H9 (cell line): ENCODE measurements around the gene ITPR2. TPM values are rescaled to one million over a fixed set of nuclear protein-coding genes. Genes with fewer than 3 reads are reported as not detected.

Experiments
- DNase-seq: peaks from one replicate; pipeline ENCODE4 v3.0.0-alpha.2; 2017
- H2AFZ ChIP-seq: one replicate; pipeline ENCODE4 v1.6.1; 2013; ENCODE audit warnings: mild to moderate bottlenecking, low read length, control low read depth, moderate library complexity
- H2AK5ac ChIP-seq: 2 replicates; pipeline ENCODE4 v1.6.1; 2013; ENCODE audit warnings: low read length, control low read depth, mixed read lengths; ENCODE audit not compliant: insufficient read length
- H2BK120ac ChIP-seq: one replicate; pipeline ENCODE4 v1.6.1; 2013; ENCODE audit warnings: low read depth, mild to moderate bottlenecking, low read length, control low read depth, inconsistent platforms; ENCODE audit not compliant: poor library complexity, severe bottlenecking
- H2BK12ac ChIP-seq: 2 replicates; pipeline ENCODE4 v1.6.1; 2013; ENCODE audit warnings: low read length, control low read depth, mixed read lengths, low read depth; ENCODE audit not compliant: insufficient read length
- H2BK15ac ChIP-seq: 2 replicates; pipeline ENCODE4 v1.6.1; 2013; ENCODE audit warnings: low read depth, low read length, control low read depth
- H2BK20ac ChIP-seq: one replicate; pipeline ENCODE4 v1.6.1; 2013; ENCODE audit warnings: low read depth, mild to moderate bottlenecking, low read length, control low read depth, inconsistent platforms; ENCODE audit not compliant: poor library complexity, severe bottlenecking
- H2BK5ac ChIP-seq: 2 replicates; pipeline ENCODE4 v1.6.1; 2013; ENCODE audit warnings: low read length, control low read depth, mixed read lengths; ENCODE audit not compliant: insufficient read length
- H3K14ac ChIP-seq: 2 replicates; pipeline ENCODE4 v1.6.1; 2013; ENCODE audit warnings: low read length, control low read depth; ENCODE audit not compliant: insufficient read depth
- H3K18ac ChIP-seq: 2 replicates; pipeline ENCODE4 v1.6.1; 2013; ENCODE audit warnings: low read depth, mild to moderate bottlenecking, mixed read lengths, low read length, control low read depth; ENCODE audit not compliant: insufficient read length
- H3K23ac ChIP-seq: 2 replicates; pipeline ENCODE4 v1.6.1; 2013; ENCODE audit warnings: low read length, control low read depth, mixed read lengths, low read depth; ENCODE audit not compliant: insufficient read length
- H3K23me2 ChIP-seq: 2 replicates; pipeline ENCODE4 v1.6.1; 2013; ENCODE audit warnings: low read depth, mild to moderate bottlenecking, mixed read lengths, low read length, control low read depth; ENCODE audit not compliant: insufficient read length, poor library complexity, severe bottlenecking
- H3K27ac ChIP-seq: 2 replicates; pipeline ENCODE4 v1.5.1; 2013; ENCODE audit warnings: low read length, control low read depth, mixed read lengths, low read depth; ENCODE audit not compliant: insufficient read length
- H3K27me3 ChIP-seq: 2 replicates; pipeline ENCODE4 v1.6.1; 2013; ENCODE audit warnings: low read length, control low read depth, inconsistent platforms; ENCODE audit not compliant: insufficient read depth
- H3K4ac ChIP-seq: 2 replicates; pipeline ENCODE4 v1.6.1; 2013; ENCODE audit warnings: low read depth, mild to moderate bottlenecking, control low read depth, inconsistent platforms, low read length, moderate library complexity
- H3K4me1 ChIP-seq: 2 replicates; pipeline ENCODE4 v1.6.1; 2013; ENCODE audit warnings: low read length, control low read depth, inconsistent platforms; ENCODE audit not compliant: insufficient read depth
- H3K4me2 ChIP-seq: 2 replicates; pipeline ENCODE4 v1.6.1; 2013; ENCODE audit warnings: low read length, control low read depth, mixed read lengths; ENCODE audit not compliant: insufficient read length, insufficient read depth
- H3K56ac ChIP-seq: 2 replicates; pipeline ENCODE4 v1.6.1; 2013; ENCODE audit warnings: low read depth, mild to moderate bottlenecking, mixed read lengths, low read length, control low read depth; ENCODE audit not compliant: insufficient read length
- H3K79me1 ChIP-seq: 2 replicates; pipeline ENCODE4 v1.6.1; 2013; ENCODE audit warnings: low read depth, mild to moderate bottlenecking, moderate library complexity, low read length, control low read depth, inconsistent platforms; ENCODE audit not compliant: insufficient read depth, poor library complexity, severe bottlenecking
- H3K79me2 ChIP-seq: 2 replicates; pipeline ENCODE4 v1.6.1; 2013; ENCODE audit warnings: low read length, control low read depth, inconsistent platforms; ENCODE audit not compliant: insufficient read depth
- H3K9ac ChIP-seq: 2 replicates; pipeline ENCODE4 v1.6.1; 2013; ENCODE audit warnings: low read length, control low read depth, mixed read lengths; ENCODE audit not compliant: insufficient read length; ENCODE audit errors: extremely low read depth
- H3K9me3 ChIP-seq: one replicate; pipeline ENCODE4 v1.6.1; 2013; ENCODE audit warnings: low read depth, low read length, inconsistent platforms; ENCODE audit not compliant: control insufficient read depth
- H3T11ph ChIP-seq: one replicate; pipeline ENCODE4 v1.6.1; 2013; ENCODE audit warnings: mild to moderate bottlenecking, low read length, control low read depth, inconsistent platforms
- H4K20me1 ChIP-seq: one replicate; pipeline ENCODE4 v1.6.1; 2013; ENCODE audit not compliant: control insufficient read depth, insufficient read length, insufficient read depth
- H4K5ac ChIP-seq: 2 replicates; pipeline ENCODE4 v1.6.1; 2013; ENCODE audit warnings: low read depth, mild to moderate bottlenecking, mixed read lengths, low read length, control low read depth; ENCODE audit not compliant: insufficient read length
- H4K8ac ChIP-seq: replicated peaks from 2 replicates; pipeline ENCODE4 v1.6.1; 2013; ENCODE audit warnings: low read length, control low read depth, mixed read lengths, low read depth; ENCODE audit not compliant: insufficient read length
- H4K91ac ChIP-seq: 2 replicates; pipeline ENCODE4 v1.6.1; 2013; ENCODE audit warnings: low read depth, mild to moderate bottlenecking, moderate library complexity, mixed read lengths, low read length, control low read depth; ENCODE audit not compliant: insufficient read length
- H3K27ac Mint-ChIP-seq, 3 experiments: 2 replicates in 2 of 3; 3 replicates in 1 of 3; pipeline ENCODE4 v1.8.0; 2020 to 2021; ENCODE audit warnings: mixed read lengths in 3 of 3, mild to moderate bottlenecking in 1 of 3, moderate library complexity in 1 of 3
- H3K27me3 Mint-ChIP-seq: 2 replicates; pipeline ENCODE4 v1.8.0; 2021; ENCODE audit warnings: low read depth, mild to moderate bottlenecking, moderate library complexity, mixed read lengths
- H3K36me3 Mint-ChIP-seq, 3 experiments: 2 replicates in 2 of 3; 3 replicates in 1 of 3; pipeline ENCODE4 v1.8.0; 2020 to 2021; ENCODE audit warnings: low read depth in 3 of 3, mixed read lengths in 3 of 3; ENCODE audit not compliant: insufficient read depth in 1 of 3
- H3K4me1 Mint-ChIP-seq, 2 experiments: 2 replicates each; pipeline ENCODE4 v1.8.0; 2020; ENCODE audit warnings: mixed read lengths in 2 of 2
- H3K4me3 Mint-ChIP-seq, 2 experiments: 2 replicates in 1 of 2; 3 replicates in 1 of 2; pipeline ENCODE4 v1.8.0; 2020 to 2021; ENCODE audit warnings: mild to moderate bottlenecking in 2 of 2, mixed read lengths in 2 of 2, moderate library complexity in 1 of 2
- H3K9me3 Mint-ChIP-seq, 2 experiments: 2 replicates in 1 of 2; 3 replicates in 1 of 2; pipeline ENCODE4 v1.8.0; 2020; ENCODE audit warnings: mild to moderate bottlenecking in 2 of 2, mixed read lengths in 2 of 2, moderate library complexity in 1 of 2
- WGBS: extraction: QIAGEN DNeasy Blood & Tissue Kit; methylation state at CpG from one replicate; pipeline ENCODE4 v1.1.7; 2013; ENCODE audit warnings: missing lambda C conversion rate, low lambda C conversion rate, mixed read lengths; ENCODE audit not compliant: insufficient read length; ENCODE audit errors: extremely low coverage; 5-methylcytosine and 5-hydroxymethylcytosine counted together
- total RNA-seq: library from RNA; stranded (reverse); gene quantifications from 2 replicates; pipeline ENCODE4 v1.2.1, GENCODE V29; 2021
- TF ChIP-seq, protein P1 (sequence below): fragments of 200-600 bp; sonication (generic); conservative IDR thresholded peaks from 3 replicates; pipeline ENCODE4 v1.8.0; 2021; ENCODE audit warnings: antibody characterized with exemption, mild to moderate bottlenecking

ITPR2 gene
- total RNA-seq, 1 experiment from 2014 or later, result 14.8 TPM

DNA sequence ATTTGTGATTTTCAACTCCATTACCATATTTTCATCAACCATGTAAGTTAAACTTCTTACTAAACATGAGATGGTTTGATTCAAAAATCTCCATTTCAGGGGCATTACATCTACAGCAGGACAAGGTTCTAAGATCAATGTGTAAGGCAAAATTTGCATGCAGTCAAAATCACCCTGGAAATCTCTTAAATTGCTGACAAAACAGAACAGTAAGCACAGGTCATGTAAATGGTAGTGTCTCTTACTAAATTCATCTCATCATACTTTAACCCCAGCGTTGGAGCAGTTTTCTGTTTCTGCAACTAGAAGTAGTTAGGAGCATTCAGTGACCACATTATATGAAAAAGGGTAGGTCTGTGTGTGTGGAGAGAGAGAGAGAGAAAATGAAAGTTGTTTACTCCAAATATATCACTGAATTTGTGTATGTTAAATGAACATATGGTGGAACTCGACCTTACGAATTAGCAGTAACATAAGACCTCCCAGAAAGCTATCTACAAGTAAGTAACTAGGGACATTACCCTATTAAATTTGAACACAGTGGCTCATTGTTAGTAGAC is 410.1 kb downstream of the ITPR2 start:
- Mint-ChIP-seq H3K4me3 (no peak overlapping the region), H3K9me3 (no peaks in the 10 kb centered on the region; a peak in 2 of 5 replicates), H3K27ac (no peak overlapping the region), H3K4me1 (no peaks in the 10 kb centered on the region), H3K27me3 (no peaks in the 10 kb centered on the region), H3K36me3 (peaks cover 0 to 3% (median 3%) of the 10 kb centered on the region in 3 experiments; a peak in 4 of 7 replicates)
- no peak overlapping the region for H3K27ac ChIP-seq
- TF ChIP-seq, protein P1, sequence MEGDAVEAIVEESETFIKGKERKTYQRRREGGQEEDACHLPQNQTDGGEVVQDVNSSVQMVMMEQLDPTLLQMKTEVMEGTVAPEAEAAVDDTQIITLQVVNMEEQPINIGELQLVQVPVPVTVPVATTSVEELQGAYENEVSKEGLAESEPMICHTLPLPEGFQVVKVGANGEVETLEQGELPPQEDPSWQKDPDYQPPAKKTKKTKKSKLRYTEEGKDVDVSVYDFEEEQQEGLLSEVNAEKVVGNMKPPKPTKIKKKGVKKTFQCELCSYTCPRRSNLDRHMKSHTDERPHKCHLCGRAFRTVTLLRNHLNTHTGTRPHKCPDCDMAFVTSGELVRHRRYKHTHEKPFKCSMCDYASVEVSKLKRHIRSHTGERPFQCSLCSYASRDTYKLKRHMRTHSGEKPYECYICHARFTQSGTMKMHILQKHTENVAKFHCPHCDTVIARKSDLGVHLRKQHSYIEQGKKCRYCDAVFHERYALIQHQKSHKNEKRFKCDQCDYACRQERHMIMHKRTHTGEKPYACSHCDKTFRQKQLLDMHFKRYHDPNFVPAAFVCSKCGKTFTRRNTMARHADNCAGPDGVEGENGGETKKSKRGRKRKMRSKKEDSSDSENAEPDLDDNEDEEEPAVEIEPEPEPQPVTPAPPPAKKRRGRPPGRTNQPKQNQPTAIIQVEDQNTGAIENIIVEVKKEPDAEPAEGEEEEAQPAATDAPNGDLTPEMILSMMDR, result no peak
- no peak overlapping the region for H4K8ac ChIP-seq
- no peak overlapping the region for H3K56ac ChIP-seq
- H3K27me3 ChIP-seq, result no peaks in the 10 kb centered on the region
- H3K79me1 ChIP-seq, result no peaks in the 10 kb centered on the region
- H4K91ac ChIP-seq, result no peak overlapping the region
- no peak overlapping the region for H2BK5ac ChIP-seq
- H3K23me2 ChIP-seq, result no peaks in the 10 kb centered on the region
- no peak overlapping the region for H2BK120ac ChIP-seq
- H3T11ph ChIP-seq, result no peak overlapping the region
- H2AFZ ChIP-seq, result no peak overlapping the region
- H3K18ac ChIP-seq, result no peak overlapping the region
- H2BK15ac ChIP-seq, result no peak overlapping the region
- DNase-seq, result no peak
- H3K14ac ChIP-seq, result no peak overlapping the region
- H2AK5ac ChIP-seq, result no peak overlapping the region
- no peak overlapping the region for H3K4me2 ChIP-seq
- no peaks in the 10 kb centered on the region for H3K9me3 ChIP-seq
- H2BK20ac ChIP-seq, result no peak overlapping the region
- H3K9ac ChIP-seq, result no peak overlapping the region
- no peaks in the 10 kb centered on the region for H4K20me1 ChIP-seq
- no peak overlapping the region for H2BK12ac ChIP-seq
- WGBS, result no CpG with 5 or more reads among the region's 3 CpGs
- H4K5ac ChIP-seq, result no peak overlapping the region
- H3K4me1 ChIP-seq, result no peaks in the 10 kb centered on the region
- H3K4ac ChIP-seq, result no peak overlapping the region
- no peaks in the 10 kb centered on the region for H3K79me2 ChIP-seq
- H3K23ac ChIP-seq, result no peak overlapping the region
